KOPT-K1 (cell line): Measurements from ENCODE around the gene AHNAK.

Experiments used
- H3K27ac ChIP-seq: fragments of 200-600 bp; sonication (generic); 2 replicates; pipeline ENCODE4 v1.5.1; 2016; ENCODE audit warnings: antibody characterized with exemption, mild to moderate bottlenecking, low read depth, low read length; ENCODE audit not compliant: poor library complexity, severe bottlenecking
- H3K36me3 ChIP-seq: fragments of 200-600 bp; sonication (generic); 2 replicates; pipeline ENCODE4 v1.5.1; 2017; ENCODE audit warnings: antibody characterized with exemption, mild to moderate bottlenecking, low read length, moderate library complexity; ENCODE audit not compliant: insufficient read depth
- H3K9me3 ChIP-seq: fragments of 200-600 bp; sonication (generic); 2 replicates; pipeline ENCODE4 v1.5.1; 2017; ENCODE audit warnings: antibody characterized with exemption, low read length, mild to moderate bottlenecking; ENCODE audit not compliant: insufficient read depth, poor library complexity, severe bottlenecking

The AHNAK gene

GRCh38 chr11:62484352-62484751, 62.3 kb downstream of the AHNAK start:
- no peaks in the 10 kb centered on the region for H3K9me3 ChIP-seq
- H3K27ac ChIP-seq: no peak overlapping the region
- H3K36me3 ChIP-seq: no peaks in the 10 kb centered on the region

- Histone ChIP-seq H3K27ac (no peak overlapping the region), H3K9me3 (no peaks in the 10 kb centered on the region), H3K36me3 (no peaks in the 10 kb centered on the region)
Measured at GRCh38 chr11:62482753-62483152, 63.9 kb downstream of the AHNAK start.

- H3K36me3 ChIP-seq: no peaks in the 10 kb centered on the region
- H3K9me3 ChIP-seq: no peaks in the 10 kb centered on the region
- H3K27ac ChIP-seq: no peak overlapping the region
Measured at GRCh38 chr11:62479631-62480201, 66.9 kb downstream of the AHNAK start.

GRCh38 chr11:62477927-62478326, 68.7 kb downstream of the AHNAK start:
- no peak overlapping the region for H3K27ac ChIP-seq
- H3K9me3 ChIP-seq: no peaks in the 10 kb centered on the region
- no peaks in the 10 kb centered on the region for H3K36me3 ChIP-seq

GRCh38 chr11:62472063-62472884, 74.3 kb downstream of the AHNAK start:
- H3K27ac ChIP-seq: no peak overlapping the region
- no peaks in the 10 kb centered on the region for H3K9me3 ChIP-seq
- H3K36me3 ChIP-seq: no peaks in the 10 kb centered on the region

GRCh38 chr11:62471603-62472002, 75.0 kb downstream of the AHNAK start:
- no peaks in the 10 kb centered on the region for H3K36me3 ChIP-seq
- no peak overlapping the region for H3K27ac ChIP-seq
- H3K9me3 ChIP-seq: no peaks in the 10 kb centered on the region

- H3K9me3 ChIP-seq: no peaks in the 10 kb centered on the region
Measured at GRCh38 chr11:62468577-62468976, 78.0 kb downstream of the AHNAK start.

GRCh38 chr11:62466444-62466843, 80.2 kb downstream of the AHNAK start:
- Histone ChIP-seq H3K9me3 (no peaks in the 10 kb centered on the region), H3K27ac (no peak overlapping the region), H3K36me3 (no peaks in the 10 kb centered on the region)

More at GRCh38 chr11:62468577-62468976, 78.0 kb downstream of the AHNAK start:
- H3K36me3 ChIP-seq: no peaks in the 10 kb centered on the region
- H3K27ac ChIP-seq: no peak overlapping the region

GRCh38 chr11:62464655-62465054, 82.0 kb downstream of the AHNAK start:
- no peak overlapping the region for H3K27ac ChIP-seq
- no peaks in the 10 kb centered on the region for H3K36me3 ChIP-seq
- H3K9me3 ChIP-seq: no peaks in the 10 kb centered on the region

GRCh38 chr11:62463121-62463542, 83.5 kb downstream of the AHNAK start:
- no peak overlapping the region for H3K27ac ChIP-seq
- no peaks in the 10 kb centered on the region for H3K36me3 ChIP-seq

GRCh38 chr11:62462508-62462892, 84.1 kb downstream of the AHNAK start:
- Histone ChIP-seq H3K27ac (no peak overlapping the region), H3K9me3 (no peaks in the 10 kb centered on the region), H3K36me3 (no peaks in the 10 kb centered on the region)

More at GRCh38 chr11:62463121-62463542, 83.5 kb downstream of the AHNAK start:
- H3K9me3 ChIP-seq: no peaks in the 10 kb centered on the region

- Histone ChIP-seq H3K9me3 (no peaks in the 10 kb centered on the region), H3K36me3 (no peaks in the 10 kb centered on the region), H3K27ac (no peak overlapping the region)
Measured at GRCh38 chr11:62461740-62462507, 84.7 kb downstream of the AHNAK start.

GRCh38 chr11:62459080-62459479, 87.5 kb downstream of the AHNAK start:
- H3K36me3 ChIP-seq: no peaks in the 10 kb centered on the region
- H3K9me3 ChIP-seq: no peaks in the 10 kb centered on the region
- H3K27ac ChIP-seq: no peak overlapping the region

- Histone ChIP-seq H3K27ac (no peak overlapping the region), H3K9me3 (no peaks in the 10 kb centered on the region), H3K36me3 (no peaks in the 10 kb centered on the region)
Measured at GRCh38 chr11:62458212-62459002, 88.2 kb downstream of the AHNAK start.

GRCh38 chr11:62457478-62457877, 89.1 kb downstream of the AHNAK start:
- Histone ChIP-seq H3K27ac (no peak overlapping the region), H3K9me3 (no peaks in the 10 kb centered on the region), H3K36me3 (no peaks in the 10 kb centered on the region)
